Stimulated activated CD4-positive, alpha-beta T cell treated with anti-CD3 and anti-CD28 coated beads, Interleukin-4, amount 100 ng/mL, for 48 hours (primary cell): ENCODE measurements around the gene ARL2.
A peak's percentile ranks its signal among the peaks of the same experiment; 100 is the strongest.
"Not testable (repeated sequence)": the region's sequence is repeated elsewhere in the genome, so short reads cannot be mapped to it uniquely, and the experiment has no call there.

Source experiments
- DNase-seq, 2 donors: peaks; one replicate each; pipeline ENCODE4 v3.0.0-alpha.2; 2020; ENCODE audit warnings: low read depth in 2 of 2

Gene ARL2

DNA sequence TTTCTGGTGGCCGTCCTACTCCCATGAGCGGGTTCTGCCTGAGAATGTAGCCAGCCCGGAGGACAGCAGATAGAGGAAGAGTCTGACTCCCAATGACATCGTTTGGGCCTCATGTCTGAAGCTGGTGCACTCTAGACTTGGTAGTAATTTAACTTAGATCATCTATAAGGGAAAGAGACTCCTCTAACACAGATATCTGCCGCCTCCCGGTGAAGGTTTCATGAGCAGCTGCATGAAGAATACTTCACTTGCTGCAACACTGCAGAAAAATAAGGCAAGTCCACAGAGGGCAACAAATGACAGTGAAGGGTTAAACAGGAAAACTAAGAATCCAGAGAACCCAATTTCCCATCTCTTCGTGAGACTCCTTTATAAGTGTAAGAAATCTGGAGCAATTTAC lies 5.9 kb upstream of the ARL2 start:
- DNase-seq, result no peak

DNA sequence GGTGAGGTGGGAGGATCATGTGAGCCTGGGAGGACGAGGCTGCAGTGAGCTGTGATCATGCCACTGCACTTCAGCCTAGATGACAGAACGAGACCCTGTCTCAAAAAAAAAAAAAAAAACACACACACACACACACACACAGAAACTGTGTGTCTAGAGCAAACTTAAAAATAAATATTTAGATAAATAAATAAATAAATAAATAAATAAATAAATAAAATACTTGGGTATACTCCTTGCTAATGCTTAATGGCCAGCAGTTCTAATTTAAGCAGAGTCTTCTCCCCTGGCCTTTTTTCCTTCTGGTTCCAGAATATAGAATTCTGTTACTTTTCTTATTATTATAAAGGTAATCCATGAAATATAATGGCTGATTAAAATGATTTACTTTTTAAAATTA lies 5.1 kb upstream of the ARL2 start:
- DNase-seq, result no peak

DNA sequence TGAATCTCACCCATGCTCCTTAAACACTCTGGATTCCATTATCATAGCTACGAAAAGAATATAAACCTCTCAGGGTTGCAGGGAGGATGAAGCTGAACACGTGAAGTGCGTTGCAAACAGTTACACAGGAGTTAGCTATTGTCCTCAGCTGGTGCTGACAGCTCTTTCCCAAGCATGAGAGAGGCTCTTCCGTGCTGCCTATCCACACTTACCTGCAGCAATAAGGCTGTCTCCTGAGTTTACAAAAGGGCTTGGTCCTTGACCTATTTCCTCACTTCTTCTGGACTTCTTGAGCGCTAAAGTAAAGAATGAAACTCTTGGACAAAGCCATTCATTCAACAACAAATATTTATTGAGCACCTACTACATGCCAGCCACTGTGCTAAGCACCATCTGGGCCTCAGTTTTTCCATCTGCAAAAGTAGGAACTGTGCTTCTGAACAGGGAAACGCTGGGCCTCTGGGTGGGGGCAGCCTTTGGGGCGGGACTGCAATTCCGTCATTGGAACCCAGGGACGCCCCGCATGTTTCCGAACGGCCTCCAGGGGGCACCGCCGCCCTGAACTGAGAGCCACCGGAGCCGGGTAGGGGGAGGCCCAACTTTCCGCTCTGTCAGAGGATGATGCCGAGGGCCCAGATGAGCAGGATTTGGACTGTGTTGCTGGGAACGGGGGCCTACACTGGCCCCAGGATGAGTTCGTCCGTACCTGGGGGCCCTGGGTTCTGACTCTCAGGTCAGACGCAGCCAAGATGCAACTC lies 651 bp upstream of the ARL2 start:
- peak; percentile 86 to 88 for DNase-seq

DNA sequence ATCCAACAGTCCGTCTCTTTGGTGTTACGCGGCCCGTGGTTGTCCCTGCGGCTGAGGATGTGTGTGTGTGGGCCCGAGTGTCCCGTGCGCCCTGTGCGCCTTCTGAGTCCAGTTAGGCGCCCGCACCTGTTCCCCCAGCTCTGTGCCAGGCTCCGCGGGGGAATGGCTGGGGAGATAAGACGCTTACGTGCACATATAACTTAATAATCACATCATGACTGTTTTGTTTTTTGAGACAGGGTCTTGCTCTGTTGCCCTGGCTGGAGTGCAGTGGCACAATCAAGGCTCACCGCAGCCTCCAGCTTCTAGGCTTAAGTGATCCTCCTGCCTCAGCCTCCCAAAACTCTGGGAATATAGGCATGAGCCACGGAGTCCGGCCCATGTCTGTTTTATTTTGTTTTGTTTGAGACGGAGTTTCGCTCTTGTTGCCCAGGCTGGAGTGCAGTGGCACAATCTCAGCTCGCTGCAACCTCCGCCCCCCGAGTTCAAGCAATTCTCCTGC lies 817 bp downstream of the ARL2 start:
- DNase-seq, result no peak

DNA sequence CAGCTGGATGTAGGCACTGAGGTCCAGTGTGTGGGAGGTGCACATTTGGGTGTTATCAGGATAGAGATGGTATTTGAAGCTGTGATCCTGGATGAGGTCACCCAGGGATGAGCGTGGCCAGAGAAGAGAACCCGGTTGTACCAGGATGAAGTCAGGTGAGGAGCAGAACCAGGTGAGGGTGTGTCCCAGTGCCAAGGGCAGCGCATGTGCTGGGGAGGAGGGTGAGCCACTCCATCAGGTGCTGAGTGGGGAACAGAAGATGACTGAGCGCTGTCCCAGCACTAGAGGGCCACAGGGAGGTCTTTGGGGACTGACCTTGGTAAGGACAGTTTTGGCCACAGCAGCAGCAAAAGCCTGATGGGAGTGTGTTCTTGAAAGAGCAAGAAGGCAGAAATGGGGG lies 2.7 kb downstream of the ARL2 start:
- no peak for DNase-seq

DNA sequence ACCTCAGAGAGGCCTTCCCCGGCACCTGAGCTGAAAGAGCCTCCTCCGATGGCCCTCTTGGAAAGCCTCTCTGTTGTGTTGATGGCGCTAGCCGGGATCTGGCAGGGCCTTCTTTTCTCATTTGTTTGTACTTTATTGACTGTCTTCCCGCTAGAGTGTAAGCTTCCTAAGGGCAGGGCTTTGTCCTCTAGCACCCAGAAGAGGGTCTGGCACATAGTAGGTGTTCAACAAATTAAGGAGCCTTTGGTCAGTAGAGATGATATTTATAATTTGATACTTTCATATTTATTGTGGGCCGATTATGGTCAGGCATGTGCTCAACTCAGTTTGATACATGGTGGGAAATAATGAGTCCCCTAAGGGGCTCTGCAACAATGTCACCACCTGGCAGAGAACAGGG lies 4.0 kb downstream of the ARL2 start:
- DNase-seq, result no peak

DNA sequence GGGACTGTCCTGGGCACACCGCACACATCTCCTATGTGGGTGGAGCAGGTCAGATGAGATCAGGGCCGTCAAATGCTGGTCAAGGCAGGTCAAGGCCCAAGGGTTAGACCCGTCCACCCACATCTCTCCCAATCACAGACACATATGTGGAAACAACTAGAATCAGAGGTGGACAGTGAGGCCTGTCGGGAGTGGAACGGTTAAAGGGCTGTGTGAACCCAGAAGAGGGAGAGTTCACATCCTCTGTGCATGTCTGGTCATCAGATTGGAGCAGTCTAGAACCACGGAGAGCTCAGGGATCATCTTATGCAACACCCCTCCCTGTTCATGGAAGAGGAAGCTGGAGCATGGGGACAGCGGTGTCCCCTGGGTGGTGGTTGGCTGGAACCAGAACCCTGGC lies 5.9 kb downstream of the ARL2 start:
- no peak for DNase-seq

DNA sequence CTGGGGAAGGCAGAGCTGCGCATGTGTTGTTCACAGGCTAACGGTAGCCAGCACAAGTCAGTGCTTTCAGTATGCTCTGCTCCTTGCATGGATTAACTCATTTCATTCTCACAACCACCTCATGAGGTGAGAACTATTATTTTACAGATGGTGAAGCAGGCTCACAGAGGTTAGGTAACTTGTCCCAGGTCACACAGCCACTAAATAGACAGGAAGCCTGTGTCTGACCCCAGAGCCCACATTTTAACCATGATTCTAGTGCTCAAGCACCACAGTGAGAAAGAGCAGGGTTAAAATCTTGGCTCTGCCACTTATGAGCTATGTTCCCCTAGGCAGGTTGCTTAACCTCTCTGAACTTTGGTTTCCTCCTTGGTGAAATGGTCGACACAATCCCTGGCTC lies 7.0 kb downstream of the ARL2 start:
- DNase-seq, result no peak

DNA sequence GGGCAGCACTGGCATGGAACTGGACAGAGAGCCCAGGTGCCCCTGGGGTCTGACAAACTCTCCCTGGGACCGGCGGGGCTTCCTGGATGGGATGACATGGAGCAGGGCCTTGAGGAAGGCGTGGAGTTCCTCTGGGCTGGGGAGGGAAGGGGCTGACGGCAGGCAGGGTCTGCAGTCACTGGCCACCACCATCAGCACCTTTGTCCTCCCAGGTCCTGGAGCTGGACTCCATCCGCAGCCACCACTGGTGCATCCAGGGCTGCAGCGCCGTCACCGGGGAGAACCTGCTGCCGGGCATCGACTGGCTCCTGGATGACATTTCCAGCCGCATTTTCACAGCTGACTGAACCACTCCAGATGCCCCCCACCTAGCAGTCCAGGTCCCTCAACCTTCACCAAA lies 7.5 kb downstream of the ARL2 start:
- DNase-seq, result no peak

DNA sequence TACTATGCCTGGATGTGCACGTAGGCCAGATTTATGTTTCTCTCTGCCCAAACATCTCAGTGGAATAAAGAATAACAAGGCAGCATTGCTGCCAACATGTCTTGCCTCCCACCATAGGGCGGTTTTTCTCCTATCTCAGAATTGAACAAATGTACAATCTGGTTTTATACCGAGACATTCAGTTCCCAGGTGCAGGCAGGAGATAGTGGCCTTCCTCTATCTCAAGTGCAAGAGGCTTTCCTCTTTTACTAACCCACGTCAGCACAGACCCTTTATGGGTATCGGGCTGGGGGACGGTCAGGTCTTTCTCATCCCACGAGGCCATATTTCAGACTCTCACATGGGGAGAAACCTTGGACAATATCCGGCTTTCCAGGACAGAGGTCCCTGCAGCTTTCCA lies 9.5 kb downstream of the ARL2 start:
- DNase-seq, result not testable (repeated sequence)

DNA sequence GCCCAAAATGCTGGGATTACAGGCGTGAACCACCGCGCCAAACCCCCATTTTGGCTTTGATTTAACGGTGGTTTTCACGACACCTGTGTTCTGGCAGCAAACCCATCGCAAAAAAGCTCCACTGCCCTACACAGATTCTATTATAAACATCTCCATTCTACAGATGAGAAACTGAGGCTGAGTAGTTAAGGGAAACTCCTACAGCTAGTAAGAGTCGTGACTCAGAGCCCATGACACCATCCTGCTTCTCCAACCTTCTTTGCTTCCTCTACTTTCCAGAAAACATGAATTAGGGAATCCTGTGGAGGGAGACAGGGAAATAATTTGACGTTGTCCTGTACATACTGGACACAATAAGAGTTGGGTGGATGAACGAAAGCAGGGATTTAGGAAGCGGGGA lies 12.8 kb downstream of the ARL2 start:
- no peak for DNase-seq

DNA sequence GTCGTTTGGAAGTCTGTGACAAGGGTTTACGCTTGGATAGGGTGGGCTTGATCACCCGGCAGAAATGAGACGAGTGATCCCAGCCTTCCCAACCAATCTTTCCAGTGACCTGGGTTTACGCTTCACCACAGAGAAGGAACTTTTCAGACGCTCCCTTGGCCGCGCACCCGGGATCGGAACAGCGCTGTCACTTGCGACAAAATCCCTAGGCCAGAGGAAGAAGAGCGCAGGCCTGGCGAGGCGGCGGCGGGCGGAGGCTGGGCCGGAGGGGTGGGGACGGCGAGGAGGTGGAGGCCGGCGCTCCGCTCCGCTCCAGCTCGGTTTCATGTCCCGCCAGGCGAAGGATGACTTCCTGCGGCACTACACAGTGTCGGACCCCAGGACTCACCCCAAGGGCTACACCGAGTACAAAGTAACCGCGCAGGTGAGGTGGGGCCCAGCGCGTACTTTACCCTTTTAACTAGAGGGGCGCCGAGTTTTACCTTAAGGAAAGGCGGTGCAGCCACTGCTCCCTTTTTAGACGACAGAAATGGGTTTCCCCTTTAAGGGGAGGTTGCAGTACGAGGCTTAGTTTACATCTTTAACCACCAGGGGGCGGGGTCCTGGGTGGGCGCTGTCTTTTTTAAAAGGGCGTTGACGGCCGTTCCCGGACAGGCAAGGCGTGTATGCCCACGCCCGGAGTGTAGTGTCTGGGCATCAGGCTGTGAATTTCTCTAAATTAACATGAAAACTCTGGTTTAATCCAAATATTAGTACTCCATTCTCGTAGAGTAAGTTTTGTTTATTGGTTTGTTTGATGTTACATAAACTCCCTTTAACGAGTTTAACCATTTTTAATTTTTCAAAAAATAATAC lies 13.5 kb downstream of the ARL2 start, which contains the start of gene SNX15:
SNX15 (plus strand) TSS at position 227 of the 855 bp plus-strand sequence; CDS start at position 326, 99 bp downstream.
- DNase-seq, result peak; percentile 84 to 88

DNA sequence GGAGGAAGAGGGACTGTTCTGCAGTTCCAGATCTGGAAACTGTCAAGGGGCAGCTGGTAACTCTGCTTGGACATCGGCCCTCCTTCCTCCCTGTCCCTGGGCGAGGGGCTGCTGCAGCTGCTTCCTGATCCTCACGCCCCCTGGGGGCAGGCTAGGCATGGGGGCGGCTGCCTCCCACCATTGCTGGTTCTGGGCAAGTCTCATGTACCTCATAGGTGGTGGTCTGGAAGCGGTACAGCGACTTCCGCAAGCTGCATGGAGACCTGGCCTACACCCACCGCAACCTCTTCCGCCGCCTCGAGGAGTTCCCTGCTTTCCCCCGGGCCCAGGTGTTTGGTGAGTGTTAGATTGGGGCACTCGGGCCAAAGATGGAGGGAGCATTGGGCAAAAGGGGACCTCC lies 18.3 kb downstream of the ARL2 start:
- DNase-seq, result no peak

DNA sequence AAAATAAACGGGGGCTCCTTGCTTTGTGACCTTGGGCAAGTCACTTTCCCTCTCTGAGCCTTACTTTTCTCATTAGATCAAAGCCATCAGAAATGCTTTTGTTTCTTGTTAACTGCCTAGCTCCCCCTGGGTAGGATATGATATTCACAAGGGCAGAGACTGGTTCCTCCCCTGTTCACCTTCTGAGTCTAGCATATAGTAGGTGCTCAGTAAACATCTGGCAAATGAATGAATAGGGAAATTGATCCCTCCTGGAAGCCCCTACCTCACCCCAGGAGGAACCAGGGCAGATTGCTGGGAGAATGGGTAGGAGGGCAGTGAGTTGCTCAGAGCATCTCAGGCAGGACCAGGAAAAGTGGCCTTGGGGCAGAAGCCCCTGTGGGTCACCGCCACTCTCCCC lies 20.5 kb downstream of the ARL2 start:
- no peak for DNase-seq

DNA sequence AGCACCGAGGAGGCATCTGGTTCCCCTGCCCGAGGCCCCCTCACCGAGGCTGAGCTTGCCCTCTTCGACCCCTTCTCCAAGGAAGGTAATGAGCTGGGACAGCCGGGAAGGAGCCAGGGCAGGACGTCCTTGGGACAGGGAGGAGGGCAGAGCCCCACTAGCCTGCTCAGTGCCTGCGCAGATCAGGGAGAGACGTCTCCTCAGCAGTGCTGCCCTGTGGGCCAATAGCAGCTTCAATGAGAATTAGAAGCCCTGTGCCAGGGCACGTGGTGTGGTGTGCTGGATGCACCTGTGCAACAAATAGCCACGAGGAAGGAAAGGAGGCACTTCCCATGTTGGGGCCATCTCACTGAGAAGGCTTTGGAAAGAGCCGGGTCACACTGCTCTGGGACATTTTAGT lies 21.6 kb downstream of the ARL2 start:
- DNase-seq, result no peak

DNA sequence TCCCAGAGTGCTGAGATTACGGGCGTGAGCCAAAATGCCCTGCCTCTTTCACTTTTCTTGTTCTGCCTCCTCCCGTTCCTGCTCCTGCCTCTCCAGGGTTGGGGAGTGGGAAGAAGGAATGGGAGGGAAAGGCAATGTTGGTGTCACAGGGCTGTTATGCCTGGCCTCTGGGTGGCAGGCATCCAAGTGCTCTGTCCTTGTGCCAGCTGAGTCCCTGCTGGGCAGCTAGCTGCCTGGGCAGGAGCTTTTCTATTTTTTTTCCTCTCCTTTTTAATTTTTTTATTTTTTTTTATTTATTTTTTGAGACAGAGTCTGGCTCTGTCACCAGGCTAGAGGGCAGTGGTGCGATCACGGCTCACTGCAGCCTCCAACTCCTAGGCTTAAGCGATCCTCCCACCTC lies 23.0 kb downstream of the ARL2 start:
- no peak for DNase-seq

DNA sequence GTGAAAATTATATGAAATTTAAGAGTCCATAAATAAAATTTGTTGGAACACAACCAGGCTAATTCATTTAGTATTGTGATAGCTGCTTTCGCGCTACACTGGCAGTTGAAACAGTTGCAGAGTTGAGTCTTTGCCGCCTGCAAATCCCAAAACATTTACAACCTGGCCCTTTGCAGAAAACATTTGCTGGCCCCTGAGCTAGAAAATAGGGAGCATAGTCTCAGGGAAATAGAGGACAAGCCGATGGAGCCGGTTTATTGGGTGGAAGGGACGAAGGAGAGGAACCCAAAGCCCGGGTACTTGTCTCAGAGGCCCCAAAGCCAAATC lies 26.5 kb downstream of the ARL2 start:
- no peak for DNase-seq

DNA sequence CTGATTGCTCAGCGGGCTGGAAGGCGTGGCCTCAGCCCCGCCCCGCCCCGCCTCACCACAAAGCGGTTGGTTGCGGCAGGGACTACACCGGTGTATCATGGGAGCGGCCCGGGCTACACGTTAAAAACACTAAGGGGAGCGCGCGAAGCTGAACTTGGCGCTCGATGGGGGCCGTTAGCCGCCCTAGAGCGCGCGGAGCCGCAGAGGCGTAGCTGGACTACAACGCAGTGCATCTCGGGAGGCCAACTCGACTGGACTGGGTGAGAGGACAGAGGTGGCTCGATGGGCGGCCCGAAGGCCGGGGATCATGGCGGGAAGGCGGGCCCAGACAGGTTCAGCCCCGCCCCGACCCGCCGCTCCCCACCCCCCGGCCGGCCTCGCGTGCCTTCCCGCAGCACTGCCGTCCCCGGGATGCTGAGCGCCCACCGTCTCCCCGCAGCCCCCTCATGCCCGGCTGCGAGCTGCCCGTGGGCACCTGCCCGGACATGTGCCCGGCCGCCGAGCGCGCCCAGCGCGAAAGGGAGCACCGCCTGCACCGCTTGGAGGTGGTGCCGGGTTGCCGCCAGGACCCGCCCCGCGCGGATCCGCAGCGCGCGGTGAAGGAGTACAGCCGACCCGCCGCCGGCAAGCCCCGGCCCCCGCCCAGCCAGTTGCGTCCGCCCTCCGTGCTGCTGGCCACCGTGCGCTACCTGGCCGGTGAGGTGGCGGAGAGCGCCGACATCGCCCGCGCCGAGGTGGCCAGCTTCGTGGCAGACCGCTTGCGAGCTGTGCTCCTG lies 27.1 kb downstream of the ARL2 start, which contains the start of gene SAC3D1:
SAC3D1 (plus strand) TSS at position 364 of the 776 bp plus-strand sequence; CDS start at position 447, 83 bp downstream.
- DNase-seq, result peak; percentile 78 to 88

DNA sequence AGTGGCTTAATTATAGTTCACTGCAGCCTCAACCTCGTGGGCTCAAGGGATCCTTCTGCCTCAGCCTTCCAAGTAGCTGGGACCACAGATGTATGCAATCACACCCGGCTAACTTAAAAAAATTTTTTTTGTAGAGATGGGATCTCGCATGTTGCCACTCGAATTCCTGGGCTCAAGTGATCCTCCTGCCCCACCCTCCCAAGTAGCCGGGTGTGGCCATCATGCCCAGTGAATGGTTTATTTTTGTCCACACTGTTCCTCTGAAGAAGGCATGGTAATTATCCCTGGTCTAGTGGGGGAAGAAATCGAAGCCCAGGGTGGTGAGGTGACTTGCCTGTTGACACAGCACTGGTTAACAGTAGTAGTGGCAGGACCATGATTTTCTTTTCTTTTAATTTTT lies 28.9 kb downstream of the ARL2 start:
- DNase-seq, result no peak

DNA sequence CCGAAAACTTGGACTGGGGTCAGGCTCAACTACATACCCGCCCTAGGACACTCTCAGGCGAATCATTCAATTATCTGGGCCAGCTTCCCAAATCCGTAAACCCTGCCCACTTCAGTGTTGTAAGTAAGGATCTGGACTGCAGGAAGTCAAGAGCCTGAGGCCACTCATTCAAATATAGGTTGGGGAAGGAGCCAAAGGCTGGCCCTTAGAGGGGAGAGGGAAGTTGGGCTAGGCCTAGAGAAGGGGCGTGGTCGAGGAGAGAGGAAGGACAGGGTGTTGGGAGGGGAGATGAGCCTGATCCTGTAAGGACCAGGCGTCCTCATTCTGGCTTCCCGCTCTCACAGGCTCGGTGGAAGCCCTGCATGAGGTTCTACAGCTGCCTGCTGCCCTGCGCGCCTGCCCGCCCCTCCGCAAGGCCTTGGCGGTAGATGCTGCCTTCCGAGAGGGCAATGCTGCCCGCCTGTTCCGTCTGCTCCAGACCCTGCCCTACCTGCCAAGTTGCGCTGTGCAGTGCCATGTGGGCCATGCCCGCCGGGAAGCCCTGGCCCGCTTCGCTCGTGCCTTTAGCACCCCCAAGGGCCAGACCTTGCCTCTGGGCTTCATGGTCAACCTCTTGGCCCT lies 30.0 kb downstream of the ARL2 start:
- no peak for DNase-seq

DNA sequence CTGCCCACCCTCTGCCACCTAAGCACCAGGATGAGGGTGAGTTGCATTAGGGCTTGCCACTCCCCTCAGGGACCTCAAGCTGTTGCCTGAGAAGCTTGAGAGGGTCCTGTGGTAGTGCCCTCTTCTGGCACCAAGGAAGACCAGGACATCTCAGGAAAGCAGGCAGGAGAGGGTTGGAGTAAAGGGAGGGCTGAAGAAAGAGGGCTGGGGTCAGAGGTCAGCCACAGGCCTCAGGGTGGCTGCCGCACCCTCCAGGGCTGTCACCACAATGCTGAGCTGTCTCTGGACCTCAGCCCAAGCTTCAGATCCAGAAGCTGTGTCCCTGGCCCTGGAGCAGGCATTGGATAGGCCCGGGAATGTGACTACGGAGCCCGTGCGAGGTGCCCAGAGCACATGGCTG lies 31.1 kb downstream of the ARL2 start:
- DNase-seq, result no peak

DNA sequence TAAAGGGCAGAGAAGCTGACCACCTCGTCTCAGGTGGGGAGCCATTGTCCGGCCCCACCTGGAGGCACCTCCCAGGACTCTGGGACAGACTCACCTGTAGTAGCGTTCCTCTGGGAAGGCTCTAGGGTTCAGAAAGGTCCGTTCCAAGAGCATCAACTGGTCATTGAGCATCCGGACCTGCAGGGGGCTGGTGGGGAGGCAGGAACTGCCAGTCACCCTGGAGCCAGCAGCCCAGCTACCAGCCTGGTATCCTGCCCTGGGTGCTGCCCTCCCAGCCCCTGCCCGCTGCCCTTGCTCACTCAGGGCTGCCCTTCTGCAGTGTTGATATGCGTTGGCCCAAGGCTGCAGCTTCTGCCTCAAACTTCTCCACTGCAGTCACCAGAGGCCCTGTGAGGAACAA lies 31.8 kb downstream of the ARL2 start:
- no peak for DNase-seq
